ENCODE results near the gene SELENOP. TPM values are rescaled to one million over a fixed set of nuclear protein-coding genes. Genes with fewer than 3 reads are reported as not detected.

Gene SELENOP
- total and polyA plus RNA-seq, 2 of the 13 experiments (the other 11 are each of a cell fraction or from before 2014, with no cell fraction given): 1,895 to 2,083 TPM

DNA sequence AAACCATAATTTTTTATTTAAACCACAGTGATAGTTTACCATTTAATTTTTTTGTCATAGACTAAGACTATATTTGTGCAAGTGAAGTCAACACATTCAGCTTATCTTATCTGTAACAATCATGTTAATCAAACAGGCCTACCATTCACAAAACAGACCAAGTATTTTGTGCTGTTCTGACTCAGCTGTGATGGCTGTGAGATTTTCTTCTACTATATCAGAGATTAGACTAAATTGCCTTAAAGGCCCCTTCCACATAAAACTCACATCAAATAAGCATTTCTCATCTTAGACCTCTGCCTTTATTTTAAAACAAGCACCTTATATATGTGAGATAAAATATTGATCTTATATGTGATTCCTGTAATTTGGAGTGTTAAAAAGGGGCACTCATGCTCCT, 41.7 kb downstream of the SELENOP start:
- no TSS peak for BruUV-seq (replicated peaks)
- H3K9me3 ChIP-seq (ENCODE audit: low read length): no peaks in the 10 kb centered on the region
- CTCF ChIA-PET (ENCODE audit: low intra/inter-chr PET ratio, low total read pairs): no interaction called here
- H3K27me3 ChIP-seq (ENCODE audit: control insufficient read depth in 1 of 2, insufficient read depth in 2 of 2, low read length in 2 of 2): peaks cover 0 to 18% of the 10 kb centered on the region in 2 experiments; a peak in 1 of 5 replicates
- H3K79me2 ChIP-seq (ENCODE audit: insufficient read depth, low read length): no peaks in the 10 kb centered on the region
- TF ChIP-seq YEATS4 (CRISPR knock-in tag; IDR thresholded peaks at IDR 0.05; ENCODE audit: borderline replicate concordance) (no peak), PTBP1 (IDR thresholded peaks at IDR 0.05; ENCODE audit: low read depth, low read length, poor library complexity, severe bottlenecking) (no peak), ZNF326 (CRISPR knock-in tag; IDR thresholded peaks at IDR 0.05; ENCODE audit: borderline replicate concordance) (no peak), SALL1 (CRISPR knock-in tag; IDR thresholded peaks at IDR 0.05) (no peak), CENPX (CRISPR knock-in tag; IDR thresholded peaks at IDR 0.05) (no peak), THAP11 (CRISPR knock-in tag; IDR thresholded peaks at IDR 0.05) (no peak), MAFF (IDR thresholded peaks at IDR 0.05; ENCODE audit: low read depth, low read length) (no peak), ZBTB1 (CRISPR knock-in tag; IDR thresholded peaks at IDR 0.05; ENCODE audit: borderline replicate concordance) (no peak), SYNCRIP (IDR thresholded peaks at IDR 0.05; ENCODE audit: insufficient read depth, low read depth, low read length) (no peak), POLR2AphosphoS2 (IDR thresholded peaks at IDR 0.05; ENCODE audit: low read depth, low read length) (no peak), ZNF446 (CRISPR knock-in tag; IDR thresholded peaks at IDR 0.05) (no peak), KLF13 (CRISPR knock-in tag; IDR thresholded peaks at IDR 0.05) (no peak)
- H3K36me3 ChIP-seq (replicated peaks in 1 of 2; ENCODE audit: control insufficient read depth in 1 of 2, insufficient read depth in 2 of 2, low read length in 2 of 2): no peaks in the 10 kb centered on the region
- H3K4me3 ChIP-seq (replicated peaks in 1 of 3; ENCODE audit: insufficient read depth in 1 of 3, low read depth in 2 of 3, low read length in 3 of 3): no peak overlapping the region
- in situ Hi-C loops (cut with HindIII; ENCODE audit: extremely low pct_ligation_motif_present, low pct_unique_long_range_greater_than_20kb) (loop anchor here (25.0 kb wide), 1 partner anchor 908 kb away; the partner anchor contains the start of gene OXCT1), intact Hi-C loops (cut with micrococcal nuclease; ENCODE audit: unreplicated experiment) (no loop called here)
- no peak overlapping the region for H2AFZ ChIP-seq (ENCODE audit: low read length)
- FAIRE-seq: no peak
- H4K20me1 ChIP-seq (ENCODE audit: insufficient read depth, low read length): no peaks in the 10 kb centered on the region
- no peak overlapping the region for H3K9ac ChIP-seq (ENCODE audit: insufficient read depth, low read depth, low read length)
- ATAC-seq: no peak
- DNase-seq (ENCODE audit: low spot score): no peak
- POLR2A ChIA-PET: no interaction called here
- no peak overlapping the region for H3K4me2 ChIP-seq (ENCODE audit: low read depth, low read length)
- peaks cover 8% of the 10 kb centered on the region for H3K4me1 ChIP-seq (ENCODE audit: insufficient read depth, low read length)
- H3K27ac ChIP-seq (ENCODE audit: extremely low read length, insufficient read depth, low read length): no peak overlapping the region
